ENCODE results near the gene DTNB.

DTNB gene

DNA sequence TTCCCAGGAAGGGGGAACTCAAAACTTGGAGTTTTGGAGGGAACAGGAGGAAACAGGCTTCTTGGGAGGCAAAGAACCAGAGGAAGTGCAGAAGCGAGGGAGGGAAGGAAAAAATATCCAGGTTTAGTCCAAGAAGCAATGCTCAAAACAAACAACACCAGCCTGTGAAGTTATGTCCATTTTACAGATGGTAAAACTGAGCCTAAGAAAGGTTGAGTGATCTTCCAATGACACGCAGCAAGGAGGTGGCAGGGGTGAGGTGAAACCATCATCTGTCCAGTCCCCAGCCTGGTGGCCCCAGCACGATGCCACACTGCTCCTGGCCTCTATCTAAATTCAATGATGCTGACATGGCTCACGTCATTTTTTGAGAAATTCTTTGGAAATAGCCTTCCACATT is 342.4 kb downstream of the DTNB start:
- TF ChIP-seq, protein P1, sequence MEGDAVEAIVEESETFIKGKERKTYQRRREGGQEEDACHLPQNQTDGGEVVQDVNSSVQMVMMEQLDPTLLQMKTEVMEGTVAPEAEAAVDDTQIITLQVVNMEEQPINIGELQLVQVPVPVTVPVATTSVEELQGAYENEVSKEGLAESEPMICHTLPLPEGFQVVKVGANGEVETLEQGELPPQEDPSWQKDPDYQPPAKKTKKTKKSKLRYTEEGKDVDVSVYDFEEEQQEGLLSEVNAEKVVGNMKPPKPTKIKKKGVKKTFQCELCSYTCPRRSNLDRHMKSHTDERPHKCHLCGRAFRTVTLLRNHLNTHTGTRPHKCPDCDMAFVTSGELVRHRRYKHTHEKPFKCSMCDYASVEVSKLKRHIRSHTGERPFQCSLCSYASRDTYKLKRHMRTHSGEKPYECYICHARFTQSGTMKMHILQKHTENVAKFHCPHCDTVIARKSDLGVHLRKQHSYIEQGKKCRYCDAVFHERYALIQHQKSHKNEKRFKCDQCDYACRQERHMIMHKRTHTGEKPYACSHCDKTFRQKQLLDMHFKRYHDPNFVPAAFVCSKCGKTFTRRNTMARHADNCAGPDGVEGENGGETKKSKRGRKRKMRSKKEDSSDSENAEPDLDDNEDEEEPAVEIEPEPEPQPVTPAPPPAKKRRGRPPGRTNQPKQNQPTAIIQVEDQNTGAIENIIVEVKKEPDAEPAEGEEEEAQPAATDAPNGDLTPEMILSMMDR (IDR thresholded peaks at IDR 0.05; ENCODE audit: borderline replicate concordance, insufficient read depth, low read depth, low read length), result no peak
- no peak overlapping the region for H3K4me3 ChIP-seq (ENCODE audit: low read depth, low read length)

DNA sequence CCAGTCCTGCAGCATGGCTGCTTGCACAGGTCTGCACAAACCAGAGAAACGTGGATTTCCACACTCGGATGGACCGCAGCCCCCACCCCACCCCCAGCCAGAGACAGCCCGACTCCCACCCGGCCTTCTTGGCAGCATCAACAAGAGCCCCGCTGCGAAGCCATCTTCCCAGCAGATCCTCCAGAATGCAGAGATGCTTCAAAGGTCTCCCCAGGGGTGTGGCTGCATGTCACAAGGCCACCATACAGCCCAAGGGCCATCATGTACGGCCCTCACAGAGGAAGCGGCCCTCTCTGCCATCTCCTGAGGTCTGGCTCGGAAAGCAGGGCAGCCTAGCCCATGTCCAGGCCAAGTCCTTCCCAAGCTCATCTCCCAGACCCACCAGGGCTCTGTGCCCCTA is 343.1 kb downstream of the DTNB start:
- TF ChIP-seq, protein P1 (IDR thresholded peaks at IDR 0.05; ENCODE audit: borderline replicate concordance, insufficient read depth, low read depth, low read length), result no peak
- H3K4me3 ChIP-seq (ENCODE audit: low read depth, low read length), result no peak overlapping the region

DNA sequence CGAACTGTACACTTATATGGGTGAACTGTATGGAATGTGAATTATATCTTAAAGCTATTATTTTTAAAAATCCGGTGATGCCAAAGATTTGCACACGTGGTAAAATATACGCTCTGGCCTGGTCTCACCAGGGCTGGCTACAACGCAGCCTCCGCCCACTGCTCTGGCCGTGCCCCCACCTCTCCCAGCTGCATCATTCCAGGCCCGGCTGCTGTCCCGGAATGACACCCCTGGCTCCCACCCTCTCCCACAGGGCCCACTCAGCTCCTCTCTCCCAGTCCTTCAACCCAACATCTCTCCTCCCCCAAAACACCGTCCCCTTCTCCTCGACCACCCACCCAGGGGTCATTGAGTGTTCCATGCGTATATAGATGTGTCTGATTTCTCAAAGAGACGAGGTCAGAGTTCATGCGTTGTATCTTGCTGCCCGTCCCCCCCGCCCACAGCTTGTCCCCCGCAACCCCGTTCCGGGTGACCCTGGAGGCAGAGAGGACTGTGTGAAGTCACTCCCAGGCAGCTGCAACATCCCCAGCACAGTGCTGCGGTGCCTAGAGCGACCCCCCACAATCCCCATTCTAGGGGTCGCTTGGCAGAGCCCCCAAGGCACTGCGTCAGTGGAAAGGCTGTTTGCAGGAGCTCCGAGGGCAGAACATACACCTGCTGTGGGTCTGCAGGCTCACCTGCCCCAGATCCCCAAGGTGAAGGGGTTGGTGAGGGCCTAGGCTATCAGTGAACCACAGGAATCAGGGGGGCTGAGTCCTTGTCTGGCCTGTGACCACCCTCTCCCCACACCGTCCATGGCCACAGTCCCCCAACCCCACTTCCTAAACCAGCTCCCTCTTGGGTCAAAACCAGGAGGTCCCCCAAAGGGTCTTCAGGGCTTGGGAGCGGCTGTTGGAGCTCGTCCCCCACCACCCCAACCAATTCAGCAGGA is 345.0 kb downstream of the DTNB start:
- H3K4me3 ChIP-seq (ENCODE audit: low read depth, low read length), result no peak overlapping the region
- TF ChIP-seq, protein P1 (IDR thresholded peaks at IDR 0.05; ENCODE audit: borderline replicate concordance, insufficient read depth, low read depth, low read length), result no peak

All from GM12875 (cell line).